HepG2 (cell line): ENCODE data around the gene SYNJ2. TPM values are rescaled to one million over a fixed set of nuclear protein-coding genes. Genes with fewer than 3 reads are reported as not detected.

Experiments
- CHCHD3 ChIP-seq: sonication (generic); formaldehyde crosslinking; IDR thresholded peaks from 2 replicates; pipeline ENCODE4 v1.8.0; 2022; ENCODE audit warnings: mild to moderate bottlenecking, missing genetic modification reagents, moderate library complexity
- ELF1 ChIP-seq: sonication (generic); formaldehyde crosslinking; IDR thresholded peaks from 2 replicates; pipeline ENCODE4 v1.4.0; 2020; ENCODE audit warnings: missing genetic modification reagents
- IRF2 ChIP-seq: IDR thresholded peaks from 2 replicates; pipeline ENCODE4 v1.6.1; 2018; ENCODE audit warnings: missing genetic modification reagents, missing compliant biosample characterization
- KDM6A ChIP-seq: IDR thresholded peaks from 2 replicates; pipeline ENCODE4 v1.6.1; 2016; ENCODE audit warnings: low read depth
- RBAK ChIP-seq: sonication (generic); formaldehyde crosslinking; IDR thresholded peaks from 2 replicates; pipeline ENCODE4 v1.5.1; 2020; ENCODE audit warnings: mild to moderate bottlenecking, missing genetic modification reagents
- SAFB2 ChIP-seq: sonication (generic); formaldehyde crosslinking; IDR thresholded peaks from 2 replicates; pipeline ENCODE4 v1.5.1; 2020; ENCODE audit warnings: missing genetic modification reagents, low read depth, mild to moderate bottlenecking, borderline replicate concordance
- ZNF558 ChIP-seq: sonication (generic); formaldehyde crosslinking; IDR thresholded peaks from 2 replicates; pipeline ENCODE4 v1.9.0; 2022; ENCODE audit warnings: mild to moderate bottlenecking, missing genetic modification reagents, borderline replicate concordance
- ZNF615 ChIP-seq: sonication (generic); formaldehyde crosslinking; IDR thresholded peaks from 2 replicates; pipeline ENCODE4 v1.5.0; 2020; ENCODE audit warnings: mild to moderate bottlenecking, missing genetic modification reagents, borderline replicate concordance
- polyA plus RNA-seq, 8 experiments: library from polyadenylated mRNA; depleted of rRNA in 3 of 8; stranded (reverse) in 7 of 8; unstranded in 1 of 8; fragments of >200 nt; fragmentation: Illumina TruSeq in 4 of 8; extraction: Trizol in 4 of 8; gene quantifications; 2 replicates each; pipeline versions ENCODE4 v1.2.1 to v1.2.3, GENCODE V29; 2011 to 2016; ENCODE audit warnings: low read depth in 4 of 8, missing spikeins in 1 of 8, mixed read lengths in 1 of 8; ENCODE audit not compliant: insufficient read depth in 1 of 8
- total RNA-seq, 5 experiments: library from RNA; depleted of rRNA; stranded (reverse); fragments of >200 nt; fragmentation: Illumina TruSeq; extraction: Trizol; gene quantifications; 2 replicates each; pipeline ENCODE4 v1.2.3, GENCODE V29; 2016; ENCODE audit warnings: low read depth in 1 of 5
- TF ChIP-seq, protein P1 (sequence below): sonication (generic); formaldehyde crosslinking; IDR thresholded peaks from 2 replicates; pipeline ENCODE4 v1.4.0; 2020; ENCODE audit warnings: mild to moderate bottlenecking, missing genetic modification reagents
- TF ChIP-seq, protein P2 (sequence below): sonication (generic); formaldehyde crosslinking; IDR thresholded peaks from 2 replicates; pipeline ENCODE4 v1.4.0; 2020; ENCODE audit warnings: missing genetic modification reagents
- TF ChIP-seq, protein P3 (sequence below): sonication (generic); formaldehyde crosslinking; IDR thresholded peaks from 2 replicates; pipeline ENCODE4 v1.5.1; 2020; ENCODE audit warnings: mild to moderate bottlenecking, missing genetic modification reagents, borderline replicate concordance
- TF ChIP-seq, protein P4 (sequence below): sonication (generic); formaldehyde crosslinking; IDR thresholded peaks from 2 replicates; pipeline ENCODE4 v1.9.0; 2021; ENCODE audit warnings: mild to moderate bottlenecking, missing genetic modification reagents

Gene SYNJ2
- total and polyA plus RNA-seq, 2 of the 13 experiments (the other 11 are each of a cell fraction or from before 2014, with no cell fraction given): 39.1 to 57.6 TPM

DNA sequence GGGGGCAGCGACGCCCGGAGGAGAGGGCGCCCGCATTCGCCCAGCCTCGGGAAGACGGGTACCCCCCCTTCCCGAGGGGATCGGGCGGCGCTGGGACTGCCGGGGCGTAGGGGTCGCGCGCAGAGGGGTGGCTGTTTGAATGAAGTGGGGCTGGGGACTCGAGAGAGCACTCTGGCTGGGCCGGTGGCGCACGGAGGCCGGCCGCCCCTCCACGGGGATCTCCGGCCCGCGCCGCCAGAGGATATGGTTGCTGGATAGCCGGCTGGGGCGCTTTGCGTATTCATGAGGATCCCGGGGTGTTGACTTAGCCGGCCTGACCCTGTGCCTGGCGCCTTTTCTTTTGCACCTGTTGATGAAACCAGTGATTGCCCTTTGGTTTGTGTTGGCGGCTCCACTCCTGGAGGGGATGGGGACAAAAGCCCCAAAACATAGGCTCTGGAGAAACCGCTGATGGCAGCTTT is 469 bp downstream of the SYNJ2 start (continued):
- TF ChIP-seq, protein P1, sequence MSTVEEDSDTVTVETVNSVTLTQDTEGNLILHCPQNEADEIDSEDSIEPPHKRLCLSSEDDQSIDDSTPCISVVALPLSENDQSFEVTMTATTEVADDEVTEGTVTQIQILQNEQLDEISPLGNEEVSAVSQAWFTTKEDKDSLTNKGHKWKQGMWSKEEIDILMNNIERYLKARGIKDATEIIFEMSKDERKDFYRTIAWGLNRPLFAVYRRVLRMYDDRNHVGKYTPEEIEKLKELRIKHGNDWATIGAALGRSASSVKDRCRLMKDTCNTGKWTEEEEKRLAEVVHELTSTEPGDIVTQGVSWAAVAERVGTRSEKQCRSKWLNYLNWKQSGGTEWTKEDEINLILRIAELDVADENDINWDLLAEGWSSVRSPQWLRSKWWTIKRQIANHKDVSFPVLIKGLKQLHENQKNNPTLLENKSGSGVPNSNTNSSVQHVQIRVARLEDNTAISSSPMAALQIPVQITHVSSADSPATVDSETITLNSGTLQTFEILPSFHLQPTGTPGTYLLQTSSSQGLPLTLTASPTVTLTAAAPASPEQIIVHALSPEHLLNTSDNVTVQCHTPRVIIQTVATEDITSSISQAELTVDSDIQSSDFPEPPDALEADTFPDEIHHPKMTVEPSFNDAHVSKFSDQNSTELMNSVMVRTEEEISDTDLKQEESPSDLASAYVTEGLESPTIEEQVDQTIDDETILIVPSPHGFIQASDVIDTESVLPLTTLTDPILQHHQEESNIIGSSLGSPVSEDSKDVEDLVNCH: no peak
- TF ChIP-seq, protein P2, sequence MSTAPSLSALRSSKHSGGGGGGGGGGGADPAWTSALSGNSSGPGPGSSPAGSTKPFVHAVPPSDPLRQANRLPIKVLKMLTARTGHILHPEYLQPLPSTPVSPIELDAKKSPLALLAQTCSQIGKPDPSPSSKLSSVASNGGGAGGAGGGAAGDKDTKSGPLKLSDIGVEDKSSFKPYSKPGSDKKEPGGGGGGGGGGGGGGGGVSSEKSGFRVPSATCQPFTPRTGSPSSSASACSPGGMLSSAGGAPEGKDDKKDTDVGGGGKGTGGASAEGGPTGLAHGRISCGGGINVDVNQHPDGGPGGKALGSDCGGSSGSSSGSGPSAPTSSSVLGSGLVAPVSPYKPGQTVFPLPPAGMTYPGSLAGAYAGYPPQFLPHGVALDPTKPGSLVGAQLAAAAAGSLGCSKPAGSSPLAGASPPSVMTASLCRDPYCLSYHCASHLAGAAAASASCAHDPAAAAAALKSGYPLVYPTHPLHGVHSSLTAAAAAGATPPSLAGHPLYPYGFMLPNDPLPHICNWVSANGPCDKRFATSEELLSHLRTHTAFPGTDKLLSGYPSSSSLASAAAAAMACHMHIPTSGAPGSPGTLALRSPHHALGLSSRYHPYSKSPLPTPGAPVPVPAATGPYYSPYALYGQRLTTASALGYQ: no peak
- TF ChIP-seq CHCHD3 (CRISPR knock-in tag) (peak; percentile 69; the same call in 1 of the 2 replicates), SAFB2 (CRISPR knock-in tag) (no peak), KDM6A (CRISPR knock-in tag) (no peak), ZNF615 (CRISPR knock-in tag) (no peak), RBAK (CRISPR knock-in tag) (no peak), ELF1 (CRISPR knock-in tag) (no peak), ZNF558 (CRISPR knock-in tag) (no peak), IRF2 (CRISPR knock-in tag) (no peak)
- TF ChIP-seq, protein P3, sequence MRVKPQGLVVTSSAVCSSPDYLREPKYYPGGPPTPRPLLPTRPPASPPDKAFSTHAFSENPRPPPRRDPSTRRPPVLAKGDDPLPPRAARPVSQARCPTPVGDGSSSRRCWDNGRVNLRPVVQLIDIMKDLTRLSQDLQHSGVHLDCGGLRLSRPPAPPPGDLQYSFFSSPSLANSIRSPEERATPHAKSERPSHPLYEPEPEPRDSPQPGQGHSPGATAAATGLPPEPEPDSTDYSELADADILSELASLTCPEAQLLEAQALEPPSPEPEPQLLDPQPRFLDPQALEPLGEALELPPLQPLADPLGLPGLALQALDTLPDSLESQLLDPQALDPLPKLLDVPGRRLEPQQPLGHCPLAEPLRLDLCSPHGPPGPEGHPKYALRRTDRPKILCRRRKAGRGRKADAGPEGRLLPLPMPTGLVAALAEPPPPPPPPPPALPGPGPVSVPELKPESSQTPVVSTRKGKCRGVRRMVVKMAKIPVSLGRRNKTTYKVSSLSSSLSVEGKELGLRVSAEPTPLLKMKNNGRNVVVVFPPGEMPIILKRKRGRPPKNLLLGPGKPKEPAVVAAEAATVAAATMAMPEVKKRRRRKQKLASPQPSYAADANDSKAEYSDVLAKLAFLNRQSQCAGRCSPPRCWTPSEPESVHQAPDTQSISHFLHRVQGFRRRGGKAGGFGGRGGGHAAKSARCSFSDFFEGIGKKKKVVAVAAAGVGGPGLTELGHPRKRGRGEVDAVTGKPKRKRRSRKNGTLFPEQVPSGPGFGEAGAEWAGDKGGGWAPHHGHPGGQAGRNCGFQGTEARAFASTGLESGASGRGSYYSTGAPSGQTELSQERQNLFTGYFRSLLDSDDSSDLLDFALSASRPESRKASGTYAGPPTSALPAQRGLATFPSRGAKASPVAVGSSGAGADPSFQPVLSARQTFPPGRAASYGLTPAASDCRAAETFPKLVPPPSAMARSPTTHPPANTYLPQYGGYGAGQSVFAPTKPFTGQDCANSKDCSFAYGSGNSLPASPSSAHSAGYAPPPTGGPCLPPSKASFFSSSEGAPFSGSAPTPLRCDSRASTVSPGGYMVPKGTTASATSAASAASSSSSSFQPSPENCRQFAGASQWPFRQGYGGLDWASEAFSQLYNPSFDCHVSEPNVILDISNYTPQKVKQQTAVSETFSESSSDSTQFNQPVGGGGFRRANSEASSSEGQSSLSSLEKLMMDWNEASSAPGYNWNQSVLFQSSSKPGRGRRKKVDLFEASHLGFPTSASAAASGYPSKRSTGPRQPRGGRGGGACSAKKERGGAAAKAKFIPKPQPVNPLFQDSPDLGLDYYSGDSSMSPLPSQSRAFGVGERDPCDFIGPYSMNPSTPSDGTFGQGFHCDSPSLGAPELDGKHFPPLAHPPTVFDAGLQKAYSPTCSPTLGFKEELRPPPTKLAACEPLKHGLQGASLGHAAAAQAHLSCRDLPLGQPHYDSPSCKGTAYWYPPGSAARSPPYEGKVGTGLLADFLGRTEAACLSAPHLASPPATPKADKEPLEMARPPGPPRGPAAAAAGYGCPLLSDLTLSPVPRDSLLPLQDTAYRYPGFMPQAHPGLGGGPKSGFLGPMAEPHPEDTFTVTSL (CRISPR knock-in tag): no peak
- TF ChIP-seq, protein P4, sequence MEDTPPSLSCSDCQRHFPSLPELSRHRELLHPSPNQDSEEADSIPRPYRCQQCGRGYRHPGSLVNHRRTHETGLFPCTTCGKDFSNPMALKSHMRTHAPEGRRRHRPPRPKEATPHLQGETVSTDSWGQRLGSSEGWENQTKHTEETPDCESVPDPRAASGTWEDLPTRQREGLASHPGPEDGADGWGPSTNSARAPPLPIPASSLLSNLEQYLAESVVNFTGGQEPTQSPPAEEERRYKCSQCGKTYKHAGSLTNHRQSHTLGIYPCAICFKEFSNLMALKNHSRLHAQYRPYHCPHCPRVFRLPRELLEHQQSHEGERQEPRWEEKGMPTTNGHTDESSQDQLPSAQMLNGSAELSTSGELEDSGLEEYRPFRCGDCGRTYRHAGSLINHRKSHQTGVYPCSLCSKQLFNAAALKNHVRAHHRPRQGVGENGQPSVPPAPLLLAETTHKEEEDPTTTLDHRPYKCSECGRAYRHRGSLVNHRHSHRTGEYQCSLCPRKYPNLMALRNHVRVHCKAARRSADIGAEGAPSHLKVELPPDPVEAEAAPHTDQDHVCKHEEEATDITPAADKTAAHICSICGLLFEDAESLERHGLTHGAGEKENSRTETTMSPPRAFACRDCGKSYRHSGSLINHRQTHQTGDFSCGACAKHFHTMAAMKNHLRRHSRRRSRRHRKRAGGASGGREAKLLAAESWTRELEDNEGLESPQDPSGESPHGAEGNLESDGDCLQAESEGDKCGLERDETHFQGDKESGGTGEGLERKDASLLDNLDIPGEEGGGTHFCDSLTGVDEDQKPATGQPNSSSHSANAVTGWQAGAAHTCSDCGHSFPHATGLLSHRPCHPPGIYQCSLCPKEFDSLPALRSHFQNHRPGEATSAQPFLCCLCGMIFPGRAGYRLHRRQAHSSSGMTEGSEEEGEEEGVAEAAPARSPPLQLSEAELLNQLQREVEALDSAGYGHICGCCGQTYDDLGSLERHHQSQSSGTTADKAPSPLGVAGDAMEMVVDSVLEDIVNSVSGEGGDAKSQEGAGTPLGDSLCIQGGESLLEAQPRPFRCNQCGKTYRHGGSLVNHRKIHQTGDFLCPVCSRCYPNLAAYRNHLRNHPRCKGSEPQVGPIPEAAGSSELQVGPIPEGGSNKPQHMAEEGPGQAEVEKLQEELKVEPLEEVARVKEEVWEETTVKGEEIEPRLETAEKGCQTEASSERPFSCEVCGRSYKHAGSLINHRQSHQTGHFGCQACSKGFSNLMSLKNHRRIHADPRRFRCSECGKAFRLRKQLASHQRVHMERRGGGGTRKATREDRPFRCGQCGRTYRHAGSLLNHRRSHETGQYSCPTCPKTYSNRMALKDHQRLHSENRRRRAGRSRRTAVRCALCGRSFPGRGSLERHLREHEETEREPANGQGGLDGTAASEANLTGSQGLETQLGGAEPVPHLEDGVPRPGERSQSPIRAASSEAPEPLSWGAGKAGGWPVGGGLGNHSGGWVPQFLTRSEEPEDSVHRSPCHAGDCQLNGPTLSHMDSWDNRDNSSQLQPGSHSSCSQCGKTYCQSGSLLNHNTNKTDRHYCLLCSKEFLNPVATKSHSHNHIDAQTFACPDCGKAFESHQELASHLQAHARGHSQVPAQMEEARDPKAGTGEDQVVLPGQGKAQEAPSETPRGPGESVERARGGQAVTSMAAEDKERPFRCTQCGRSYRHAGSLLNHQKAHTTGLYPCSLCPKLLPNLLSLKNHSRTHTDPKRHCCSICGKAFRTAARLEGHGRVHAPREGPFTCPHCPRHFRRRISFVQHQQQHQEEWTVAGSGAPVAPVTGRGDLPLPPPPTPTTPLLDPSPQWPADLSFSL: no peak
